ENCODE measurements around the gene RPTOR. TPM values are rescaled to one million over a fixed set of nuclear protein-coding genes. Genes with fewer than 3 reads are reported as not detected.
A peak's percentile ranks its signal among the peaks of the same experiment; 100 is the strongest.

The RPTOR gene
- total RNA-seq, 1 experiment from 2014 or later, result 19.8 TPM

- peak; percentile 91 for DNase-seq (ENCODE audit: low read depth)
Observed at GRCh38 chr17:80892900-80893603, 348.4 kb downstream of the RPTOR start.

GRCh38 chr17:80893604-80894438 lies 349.2 kb downstream of the RPTOR start:
- in situ Hi-C loops (cut with HindIII; ENCODE audit: low pct_unique_long_range_greater_than_20kb, low sequenced_read_pairs), result no loop called here
- no peak for DNase-seq (ENCODE audit: low read depth)

More at GRCh38 chr17:80892900-80893603, 348.4 kb downstream of the RPTOR start:
- in situ Hi-C loops (cut with HindIII; ENCODE audit: low pct_unique_long_range_greater_than_20kb, low sequenced_read_pairs), result no loop called here

GRCh38 chr17:80894439-80894721 lies 349.7 kb downstream of the RPTOR start:
- no peak for DNase-seq (ENCODE audit: low read depth)
- in situ Hi-C loops (cut with HindIII; ENCODE audit: low pct_unique_long_range_greater_than_20kb, low sequenced_read_pairs), result no loop called here

- in situ Hi-C loops (cut with HindIII; ENCODE audit: low pct_unique_long_range_greater_than_20kb, low sequenced_read_pairs), result no loop called here
- DNase-seq (ENCODE audit: low read depth), result no peak
Observed at GRCh38 chr17:80894726-80895125, 350.1 kb downstream of the RPTOR start.

GRCh38 chr17:80895366-80895765 lies 350.7 kb downstream of the RPTOR start:
- in situ Hi-C loops (cut with HindIII; ENCODE audit: low pct_unique_long_range_greater_than_20kb, low sequenced_read_pairs), result no loop called here
- DNase-seq (ENCODE audit: low read depth), result no peak

- DNase-seq (ENCODE audit: low read depth), result no peak
- in situ Hi-C loops (cut with HindIII; ENCODE audit: low pct_unique_long_range_greater_than_20kb, low sequenced_read_pairs), result no loop called here
Observed at GRCh38 chr17:80898716-80899115, 354.1 kb downstream of the RPTOR start.

GRCh38 chr17:80899402-80900268 lies 355.0 kb downstream of the RPTOR start:
- in situ Hi-C loops (cut with HindIII; ENCODE audit: low pct_unique_long_range_greater_than_20kb, low sequenced_read_pairs), result no loop called here
- no peak for DNase-seq (ENCODE audit: low read depth)

GRCh38 chr17:80901319-80901718 lies 356.7 kb downstream of the RPTOR start:
- in situ Hi-C loops (cut with HindIII; ENCODE audit: low pct_unique_long_range_greater_than_20kb, low sequenced_read_pairs), result no loop called here
- DNase-seq (ENCODE audit: low read depth), result no peak

- in situ Hi-C loops (cut with HindIII; ENCODE audit: low pct_unique_long_range_greater_than_20kb, low sequenced_read_pairs), result no loop called here
- no peak for DNase-seq (ENCODE audit: low read depth)
Observed at GRCh38 chr17:80902197-80902962, 357.7 kb downstream of the RPTOR start.

GRCh38 chr17:80902963-80903611 lies 358.4 kb downstream of the RPTOR start:
- no peak for DNase-seq (ENCODE audit: low read depth)
- in situ Hi-C loops (cut with HindIII; ENCODE audit: low pct_unique_long_range_greater_than_20kb, low sequenced_read_pairs), result no loop called here

GRCh38 chr17:80904036-80904753 lies 359.6 kb downstream of the RPTOR start:
- in situ Hi-C loops (cut with HindIII; ENCODE audit: low pct_unique_long_range_greater_than_20kb, low sequenced_read_pairs), result no loop called here
- DNase-seq (ENCODE audit: low read depth), result no peak

GRCh38 chr17:80905586-80906230 lies 361.1 kb downstream of the RPTOR start:
- DNase-seq (ENCODE audit: low read depth), result no peak
- in situ Hi-C loops (cut with HindIII; ENCODE audit: low pct_unique_long_range_greater_than_20kb, low sequenced_read_pairs), result no loop called here

GRCh38 chr17:80906364-80907259 lies 362.0 kb downstream of the RPTOR start:
- in situ Hi-C loops (cut with HindIII; ENCODE audit: low pct_unique_long_range_greater_than_20kb, low sequenced_read_pairs), result no loop called here
- DNase-seq (ENCODE audit: low read depth), result no peak

GRCh38 chr17:80907281-80907680 lies 362.6 kb downstream of the RPTOR start:
- DNase-seq (ENCODE audit: low read depth), result no peak
- in situ Hi-C loops (cut with HindIII; ENCODE audit: low pct_unique_long_range_greater_than_20kb, low sequenced_read_pairs), result no loop called here

GRCh38 chr17:80908211-80908610 lies 363.6 kb downstream of the RPTOR start:
- no peak for DNase-seq (ENCODE audit: low read depth)
- in situ Hi-C loops (cut with HindIII; ENCODE audit: low pct_unique_long_range_greater_than_20kb, low sequenced_read_pairs), result no loop called here

GRCh38 chr17:80908776-80909175 lies 364.1 kb downstream of the RPTOR start:
- DNase-seq (ENCODE audit: low read depth), result no peak
- in situ Hi-C loops (cut with HindIII; ENCODE audit: low pct_unique_long_range_greater_than_20kb, low sequenced_read_pairs), result no loop called here
